ENCODE results near the gene ACTBL2.

ACTBL2 gene

GRCh38 chr5:57448287-57448686 is 34.3 kb downstream of the ACTBL2 start:
- no peak for DNase-seq

- no peak for DNase-seq
Observed at GRCh38 chr5:57447658-57448057, 35.0 kb downstream of the ACTBL2 start.

DNA sequence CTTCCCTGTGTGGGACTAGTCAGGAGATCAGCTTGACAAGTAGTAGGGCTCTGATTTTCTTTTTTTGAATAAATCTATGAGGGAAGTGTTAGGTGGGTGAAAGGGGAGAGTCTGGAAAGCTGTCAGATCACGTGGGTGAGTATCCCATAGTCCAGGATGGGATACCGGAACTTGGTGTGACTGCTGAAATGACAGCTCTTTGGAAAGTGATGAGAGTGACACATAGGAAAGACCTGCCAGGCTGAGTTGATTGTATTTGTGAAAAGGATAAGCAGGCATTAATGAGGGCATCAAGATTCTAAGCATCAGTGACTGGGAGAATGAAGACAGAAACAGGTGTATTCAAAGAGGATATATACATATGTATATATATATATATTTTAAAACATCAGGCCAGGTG is 35.6 kb downstream of the ACTBL2 start:
- DNase-seq = no peak

- DNase-seq = no peak
Observed at GRCh38 chr5:57445705-57446037, 36.9 kb downstream of the ACTBL2 start.

DNA sequence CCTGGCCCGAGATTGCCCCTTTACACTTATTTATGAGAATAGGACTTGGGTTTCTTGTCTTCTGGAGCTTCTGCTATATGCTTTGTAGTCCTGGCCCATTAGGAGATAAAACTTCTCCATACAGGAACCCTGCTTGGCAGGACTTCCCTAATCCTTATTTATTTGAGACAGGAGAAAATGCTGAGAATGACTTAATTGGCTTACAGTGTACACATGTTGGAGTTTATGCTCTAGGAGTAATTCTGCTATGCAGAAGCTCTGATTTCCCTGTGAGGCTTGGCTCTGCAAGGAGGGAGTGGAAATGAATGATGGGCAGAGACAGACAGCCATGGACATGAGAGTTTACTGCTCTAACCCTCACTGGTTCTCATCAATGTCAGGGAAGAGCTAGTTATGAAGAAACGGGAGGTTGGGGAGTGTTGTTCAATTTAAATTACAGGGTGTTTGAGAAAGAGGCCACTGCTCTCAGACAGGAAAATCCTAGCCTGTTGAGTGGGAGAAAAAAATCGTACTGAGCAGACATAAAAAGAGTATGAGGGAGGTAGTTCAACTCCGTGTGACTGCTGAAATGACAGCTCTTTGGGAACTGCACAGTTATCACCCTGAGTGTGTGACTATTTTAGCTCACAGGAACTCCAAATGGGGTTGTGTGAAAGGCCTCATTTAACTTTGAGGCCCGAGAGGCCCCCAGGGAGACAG is 37.5 kb downstream of the ACTBL2 start:
- DNase-seq = no peak

- DNase-seq = no peak
Observed at GRCh38 chr5:57442080-57442839, 40.4 kb downstream of the ACTBL2 start.

DNA sequence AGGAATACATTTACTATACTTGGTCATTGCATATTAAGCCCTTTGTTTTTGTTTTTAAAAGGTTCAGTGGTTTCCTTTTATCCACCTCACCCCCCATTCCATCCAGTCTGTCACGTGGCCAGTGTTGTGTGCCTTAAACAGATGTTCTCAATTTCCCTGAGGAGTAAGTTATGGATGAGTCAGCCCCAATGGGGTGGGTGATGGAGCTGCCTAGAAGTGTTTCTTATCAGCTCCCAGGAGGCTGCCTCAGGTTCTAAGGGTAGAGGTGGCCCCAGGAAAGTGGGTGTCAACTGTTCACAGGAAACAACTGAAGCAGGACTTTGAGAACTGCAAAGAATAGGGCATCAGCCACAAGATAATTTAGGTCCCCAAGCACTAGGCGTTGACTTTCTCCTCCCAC is 41.1 kb downstream of the ACTBL2 start:
- no peak for DNase-seq

- no peak for DNase-seq
Observed at GRCh38 chr5:57439601-57440000, 43.0 kb downstream of the ACTBL2 start.

DNA sequence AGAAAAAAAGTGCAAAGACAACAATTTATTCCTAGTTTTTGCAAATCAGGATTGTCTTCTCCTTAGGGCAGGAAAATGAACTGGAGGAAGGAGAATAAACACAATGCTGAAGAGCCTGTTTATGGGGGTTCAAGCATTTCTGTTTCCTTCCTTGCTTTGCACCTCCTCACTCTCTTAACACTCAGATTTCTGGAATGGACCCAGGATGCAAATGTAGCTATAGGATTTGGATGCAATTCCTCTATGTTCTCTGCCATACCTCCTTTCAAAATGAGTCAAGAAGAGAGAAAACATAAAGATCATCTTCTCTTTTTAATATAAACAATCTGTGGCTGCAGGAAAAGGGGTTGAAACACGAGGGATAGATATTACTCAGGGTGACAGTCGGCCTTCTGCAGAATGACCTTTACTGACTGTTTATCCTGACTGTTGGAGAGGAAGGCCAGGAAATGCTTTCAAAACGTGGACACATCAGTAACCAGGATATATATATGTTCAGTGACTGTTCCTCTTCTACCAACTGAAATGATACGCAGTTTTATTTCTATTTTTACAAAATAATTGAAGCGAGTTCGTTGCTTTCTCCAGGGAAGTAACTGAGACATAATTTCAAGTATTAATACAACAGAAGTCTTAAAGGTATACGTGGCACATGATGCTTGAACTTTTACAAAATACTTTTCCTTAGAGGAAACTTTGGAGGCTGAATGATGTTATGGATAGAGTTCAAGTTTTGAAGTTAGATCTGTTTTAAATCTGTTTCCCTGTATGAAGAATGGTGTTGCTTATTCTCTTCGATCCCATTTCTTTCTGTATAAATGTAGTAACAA is 44.4 kb downstream of the ACTBL2 start:
- no peak for DNase-seq

GRCh38 chr5:57436586-57436985 is 46.0 kb downstream of the ACTBL2 start:
- no peak for DNase-seq

DNA sequence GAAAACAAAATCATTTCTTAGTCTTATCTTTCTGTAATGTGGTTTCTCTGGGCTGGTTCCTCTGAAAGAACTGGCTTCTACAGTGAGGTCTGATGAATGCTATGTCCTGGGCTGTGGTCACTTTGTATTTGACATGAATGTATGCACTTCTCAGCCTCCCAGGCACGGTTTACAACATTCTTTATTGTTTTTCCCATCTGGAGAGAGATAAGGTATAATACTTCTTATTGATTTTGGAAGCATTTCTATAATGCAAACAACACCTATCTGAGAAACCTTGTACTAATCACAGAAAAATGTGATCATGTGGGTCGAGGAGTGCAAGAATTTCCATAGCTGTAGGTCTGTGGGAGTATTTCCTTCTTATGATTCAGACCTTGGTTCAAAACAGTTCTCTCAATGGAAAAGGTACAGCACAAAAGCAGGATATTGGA is 46.9 kb downstream of the ACTBL2 start:
- DNase-seq = no peak

DNA sequence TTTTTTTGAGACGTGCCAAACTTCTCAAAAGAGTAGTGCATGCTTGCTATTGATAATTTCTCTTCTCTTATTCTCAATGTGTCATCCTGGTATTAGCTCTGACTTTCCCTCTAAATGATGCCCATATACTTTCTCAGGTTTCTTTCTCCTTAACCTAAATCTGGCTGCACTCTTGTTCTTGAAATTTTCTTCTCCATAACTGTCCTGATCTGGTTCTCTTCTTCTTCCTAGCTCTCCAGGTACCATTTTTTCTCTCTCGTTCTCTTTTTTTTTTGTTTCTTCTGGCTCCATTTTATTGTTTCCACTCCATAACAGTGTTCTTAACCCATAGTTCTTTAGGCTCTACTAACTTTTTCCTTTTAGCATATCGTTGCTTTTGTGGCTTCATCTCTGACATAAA is 47.9 kb downstream of the ACTBL2 start:
- DNase-seq = no peak

GRCh38 chr5:57434227-57434640 is 48.4 kb downstream of the ACTBL2 start:
- DNase-seq = no peak

DNA sequence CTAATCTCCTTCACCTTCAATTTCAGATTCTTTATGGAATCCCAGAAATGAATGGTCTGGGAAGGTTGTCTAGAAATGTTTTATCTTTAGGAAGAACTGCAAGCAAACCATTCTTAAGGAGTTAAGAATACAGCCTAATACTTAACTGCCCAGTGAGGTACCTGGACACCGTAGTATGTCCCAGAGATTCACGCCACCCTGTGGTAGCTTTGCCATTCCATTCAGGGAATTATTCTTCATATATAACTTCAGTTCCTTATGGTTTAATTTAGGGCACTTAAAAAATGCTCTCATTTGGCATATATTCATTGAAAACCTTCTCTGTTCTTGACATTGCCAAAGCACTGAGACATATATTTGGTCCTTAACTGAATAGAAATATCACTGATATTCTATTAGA is 49.7 kb downstream of the ACTBL2 start:
- no peak for DNase-seq

DNA sequence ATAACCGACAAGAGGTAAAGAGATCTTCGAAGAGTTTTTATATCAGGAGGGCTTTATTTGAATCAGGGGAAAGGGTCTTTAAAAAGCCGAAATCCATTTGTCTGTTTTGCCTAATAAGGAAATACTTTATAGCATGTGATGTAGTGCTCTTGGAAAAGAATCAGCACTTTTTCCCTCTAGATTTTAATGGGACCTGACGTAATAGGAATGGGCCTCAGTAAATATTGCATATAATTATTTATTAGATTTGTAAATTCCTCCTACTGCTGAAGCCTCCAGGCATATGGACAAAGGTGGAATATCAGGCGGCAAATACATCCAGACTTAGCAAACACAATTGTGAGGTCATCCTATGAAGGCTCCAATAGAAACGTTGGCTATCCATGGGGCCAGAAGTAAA is 50.9 kb downstream of the ACTBL2 start:
- no peak for DNase-seq

Data from stimulated activated naive CD4-positive, alpha-beta T cell (primary cell).